Astrocyte of the cerebellum (primary cell): ENCODE results near the gene AP4M1.

Experiments
- DNase-seq: peaks from one replicate; pipeline ENCODE4 v3.0.0-alpha.2; 2011; ENCODE audit warnings: low read depth
- H3K4me3 ChIP-seq: 2 replicates; pipeline ENCODE4 v1.5.1; 2011; ENCODE audit warnings: mild to moderate bottlenecking, low read depth, low read length, moderate library complexity
- CTCF ChIP-seq: IDR thresholded peaks from 2 replicates; pipeline ENCODE4 v1.5.1; 2012; ENCODE audit warnings: low read length, low read depth, moderate library complexity, mild to moderate bottlenecking; ENCODE audit errors: missing control alignments
- in situ Hi-C: cut with HindIII; loops from 2 replicates; pipeline ENCODE4 v1.10.0; 2017; ENCODE audit warnings: low sequenced_read_pairs

Gene AP4M1

GRCh38 chr7:100090527-100091410 is 10.7 kb upstream of the AP4M1 start:
- H3K4me3 ChIP-seq, result no peak overlapping the region
- no peak for DNase-seq
- no peak for TF ChIP-seq CTCF
- in situ Hi-C loops, result no loop called here

GRCh38 chr7:100091411-100092181 is 9.8 kb upstream of the AP4M1 start:
- no peak overlapping the region for H3K4me3 ChIP-seq
- peak; percentile 18 for TF ChIP-seq CTCF
- in situ Hi-C loops, result no loop called here
- DNase-seq, result no peak

GRCh38 chr7:100093054-100093453 is 8.4 kb upstream of the AP4M1 start:
- in situ Hi-C loops, result no loop called here
- TF ChIP-seq CTCF, result no peak
- H3K4me3 ChIP-seq, result no peak overlapping the region
- DNase-seq, result no peak

- no peak overlapping the region for H3K4me3 ChIP-seq
- DNase-seq, result no peak
- no peak for TF ChIP-seq CTCF
- in situ Hi-C loops, result no loop called here
Observed at GRCh38 chr7:100093498-100093897, 7.9 kb upstream of the AP4M1 start.

GRCh38 chr7:100093925-100094486 is 7.4 kb upstream of the AP4M1 start:
- DNase-seq, result no peak
- no peak overlapping the region for H3K4me3 ChIP-seq
- no peak for TF ChIP-seq CTCF
- in situ Hi-C loops, result no loop called here

- in situ Hi-C loops, result loop anchor here (5.0 kb wide), 1 partner anchor 63 kb away; no protein-coding TSS in a partner anchor
- DNase-seq, result no peak
- H3K4me3 ChIP-seq, result no peak overlapping the region
- TF ChIP-seq CTCF, result no peak
Observed at GRCh38 chr7:100095289-100095688, 6.2 kb upstream of the AP4M1 start.
